H1 (cell line): ENCODE results near the gene SMARCA2. TPM values are rescaled to one million over a fixed set of nuclear protein-coding genes. Genes with fewer than 3 reads are reported as not detected.

Experiments
- CHD7 ChIP-seq: fragments of 300-600 bp; sonication (generic); IDR thresholded peaks from 2 replicates; pipeline ENCODE4 v1.7.1; 2012; ENCODE audit warnings: low read length, moderate library complexity, mild to moderate bottlenecking, inconsistent platforms; ENCODE audit not compliant: insufficient replicate concordance
- CTBP2 ChIP-seq: IDR thresholded peaks from 2 replicates; pipeline ENCODE4 v1.7.0; 2011; ENCODE audit warnings: borderline replicate concordance, mild to moderate bottlenecking, moderate library complexity, mixed read lengths, low read length; ENCODE audit not compliant: insufficient read depth, insufficient read length
- JUND ChIP-seq: IDR thresholded peaks from 2 replicates; pipeline ENCODE4 v1.6.1; 2011; ENCODE audit warnings: mild to moderate bottlenecking, improper control_type of control experiment, low read length
- POLR2AphosphoS5 ChIP-seq: IDR thresholded peaks from 2 replicates; pipeline ENCODE4 v1.6.1; 2011; ENCODE audit warnings: low read depth, low read length
- POU5F1 ChIP-seq: IDR thresholded peaks from 2 replicates; pipeline ENCODE4 v1.6.1; 2011; ENCODE audit warnings: low read depth, mild to moderate bottlenecking, low read length, moderate library complexity
- RNF2 ChIP-seq: fragments of 200-900, 300-1000 bp; sonication (generic); IDR thresholded peaks from 2 replicates; pipeline ENCODE4 v1.7.1; 2016; ENCODE audit warnings: borderline replicate concordance, low read depth, mild to moderate bottlenecking, antibody characterized with exemption, low read length; ENCODE audit not compliant: poor library complexity, severe bottlenecking; ENCODE audit errors: missing control alignments
- SP1 ChIP-seq: IDR thresholded peaks from 2 replicates; pipeline ENCODE4 v1.6.1; 2011; ENCODE audit warnings: low read depth, low read length
- polyA plus RNA-seq, 7 experiments: library from polyadenylated mRNA; depleted of rRNA in 3 of 7; stranded (reverse) in 5 of 7; unstranded in 2 of 7; fragments of >200 nt in 5 of 7; fragments of 200-250 nt in 2 of 7; gene quantifications; 1 replicate in 5 of 7; 2 replicates in 1 of 7; 4 replicates in 1 of 7; pipeline versions ENCODE4 v1.2.1 to v1.2.3, GENCODE V29; 2011 to 2013; ENCODE audit warnings: missing spikeins in 2 of 7, mixed read lengths in 2 of 7
- total RNA-seq: library from RNA; stranded (reverse); fragmentation: NEBNext Ultra II Directional; extraction: Animal tissue kit (Norgen Biotek cat#: 25700); gene quantifications from 2 replicates; pipeline ENCODE4 v1.2.1, GENCODE V29; 2021

SMARCA2 gene
- total and polyA plus RNA-seq, 2 of the 8 experiments (the other 6 are each of a cell fraction or from before 2014, with no cell fraction given): 6.3 to 21.7 TPM

DNA sequence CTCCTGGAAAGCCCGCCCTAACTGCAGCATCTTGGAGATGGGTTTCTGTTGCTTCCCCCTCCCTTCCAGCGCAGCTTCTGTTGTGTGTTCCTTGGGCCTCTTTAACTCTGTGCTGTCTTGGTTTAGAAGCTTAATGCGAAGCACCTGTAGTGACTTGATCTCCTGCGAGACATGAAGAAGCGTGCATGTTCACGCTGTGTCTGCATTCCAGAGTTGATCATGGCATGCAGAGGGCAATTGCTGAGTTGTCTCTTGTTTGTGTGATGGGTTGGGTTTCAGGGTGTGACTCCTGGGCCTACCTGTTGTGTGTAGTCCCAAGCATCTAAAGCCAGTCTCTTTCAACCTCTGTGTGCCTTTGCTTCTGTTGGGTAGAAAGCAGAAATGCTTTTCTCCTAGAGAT lies 155.6 kb downstream of the SMARCA2 start (continued):
- TF ChIP-seq CHD7 (no peak), SP1 (no peak), RNF2 (no peak), JUND (no peak), POLR2AphosphoS5 (no peak), POU5F1 (no peak), CTBP2 (no peak)
